Ecto neural progenitor cell (in vitro differentiated cells): ENCODE measurements around the gene MMGT1.

ENCODE experiments used
- DNase-seq: peaks from one replicate; pipeline ENCODE4 v3.0.0-alpha.2; 2018; ENCODE audit warnings: low spot score

MMGT1 gene

DNA sequence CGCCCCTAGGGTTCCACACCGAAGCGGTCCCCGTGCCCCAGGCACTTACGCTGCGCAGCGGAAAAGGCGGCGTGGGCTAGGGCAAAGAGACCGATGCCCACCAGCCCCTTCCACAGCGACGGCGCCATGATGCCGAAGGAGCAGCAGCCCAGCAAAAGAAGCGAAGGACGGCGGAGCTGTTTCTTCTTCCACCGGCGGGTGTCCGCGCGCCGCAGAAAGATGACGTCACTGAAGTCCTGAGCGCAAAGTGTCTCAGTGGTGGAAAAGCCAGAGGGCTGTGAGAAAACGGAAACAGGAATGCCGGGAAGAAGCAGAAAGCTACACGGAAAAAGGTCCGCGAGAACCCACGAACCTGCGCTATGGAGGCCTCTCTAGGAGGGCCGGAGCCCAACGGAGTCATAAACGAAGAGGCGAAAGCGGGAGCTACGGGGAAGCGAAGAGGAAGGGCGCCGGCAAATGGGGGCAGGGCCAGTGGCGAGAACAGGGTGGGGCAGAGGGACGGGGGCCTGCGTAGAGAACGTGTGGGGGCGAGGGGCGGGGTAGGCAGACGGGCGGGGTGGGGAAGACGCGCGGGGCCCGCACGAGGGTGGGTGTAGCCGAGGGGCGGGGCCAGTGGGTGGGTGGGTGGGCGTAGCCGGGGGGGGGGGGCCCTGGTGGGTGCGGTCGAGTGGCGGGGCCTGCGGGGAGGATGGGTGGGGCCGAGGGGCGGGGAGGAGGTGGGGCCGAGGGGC lies at the start of gene MMGT1:
TSS of gene MMGT1 (minus strand) at position 441 of the 731 bp plus-strand sequence. CDS start at position 128, 313 bp downstream.
- peak; percentile 85 for DNase-seq

- no peak for DNase-seq
Measured at GRCh38 chrX:136021903-136022302, 48.1 kb upstream of the MMGT1 start.

DNA sequence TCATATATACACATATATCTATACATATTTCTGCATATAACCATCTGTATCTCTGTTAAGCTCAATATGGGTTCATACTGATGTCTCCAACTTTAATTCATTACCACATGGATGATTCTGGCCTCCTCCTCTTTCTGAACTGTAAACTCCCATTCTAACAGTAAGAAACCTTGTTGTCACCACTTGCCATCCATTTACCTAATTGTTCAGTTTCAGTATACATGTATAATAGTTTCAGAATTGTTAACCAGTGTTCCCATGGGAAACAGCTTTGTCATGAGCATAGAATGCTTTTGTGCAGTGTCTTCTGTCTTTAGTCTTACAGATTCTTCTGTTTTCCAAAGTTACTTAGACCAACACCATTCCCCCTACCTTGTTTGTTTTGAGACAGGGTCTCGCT lies 47.4 kb upstream of the MMGT1 start:
- DNase-seq, result no peak

- DNase-seq, result no peak
Measured at GRCh38 chrX:136019226-136019625, 45.4 kb upstream of the MMGT1 start.

DNA sequence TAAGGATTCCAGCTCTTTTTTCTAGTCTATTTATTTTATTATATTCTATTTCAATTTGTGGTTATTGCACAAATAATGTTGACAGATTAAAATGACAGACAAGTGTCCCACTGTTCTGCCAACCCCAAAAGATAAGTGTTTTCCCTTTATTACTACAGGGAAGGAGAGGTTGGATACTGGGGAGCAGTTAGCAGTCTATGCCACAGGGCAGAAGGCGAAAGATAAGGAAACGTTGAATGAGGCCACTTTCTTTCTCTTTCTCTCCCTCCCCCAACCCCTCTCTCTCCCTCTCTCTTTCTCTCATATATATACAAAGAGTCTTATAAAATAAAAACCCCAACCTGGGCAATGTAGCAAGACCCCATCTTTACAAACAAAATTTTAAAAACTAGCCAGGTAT lies 43.1 kb upstream of the MMGT1 start:
- DNase-seq, result no peak

DNA sequence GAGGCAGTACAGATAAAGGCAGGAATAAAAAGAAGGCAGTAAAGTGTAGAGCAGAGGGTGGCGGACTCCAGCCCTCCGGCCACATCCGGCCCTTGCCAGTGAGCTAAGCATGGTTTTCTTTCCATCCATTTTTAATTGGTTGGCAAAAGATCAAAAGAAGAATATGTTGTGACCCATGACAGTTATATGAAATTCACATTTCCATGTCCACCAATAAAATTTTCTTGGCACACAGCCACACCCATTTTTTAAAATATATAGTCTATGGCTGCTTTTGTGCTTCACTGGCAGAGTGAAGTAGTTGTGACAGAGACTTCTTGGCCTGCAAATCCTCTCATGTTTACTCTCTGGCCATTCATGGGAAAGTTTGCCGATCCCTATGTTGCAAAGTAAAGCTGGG lies 41.2 kb upstream of the MMGT1 start:
- DNase-seq, result no peak

- DNase-seq, result no peak
Measured at GRCh38 chrX:135988245-135988644, 14.5 kb upstream of the MMGT1 start.

- peak; percentile 45 for DNase-seq
Measured at GRCh38 chrX:135985973-135986310, 12.2 kb upstream of the MMGT1 start.

DNA sequence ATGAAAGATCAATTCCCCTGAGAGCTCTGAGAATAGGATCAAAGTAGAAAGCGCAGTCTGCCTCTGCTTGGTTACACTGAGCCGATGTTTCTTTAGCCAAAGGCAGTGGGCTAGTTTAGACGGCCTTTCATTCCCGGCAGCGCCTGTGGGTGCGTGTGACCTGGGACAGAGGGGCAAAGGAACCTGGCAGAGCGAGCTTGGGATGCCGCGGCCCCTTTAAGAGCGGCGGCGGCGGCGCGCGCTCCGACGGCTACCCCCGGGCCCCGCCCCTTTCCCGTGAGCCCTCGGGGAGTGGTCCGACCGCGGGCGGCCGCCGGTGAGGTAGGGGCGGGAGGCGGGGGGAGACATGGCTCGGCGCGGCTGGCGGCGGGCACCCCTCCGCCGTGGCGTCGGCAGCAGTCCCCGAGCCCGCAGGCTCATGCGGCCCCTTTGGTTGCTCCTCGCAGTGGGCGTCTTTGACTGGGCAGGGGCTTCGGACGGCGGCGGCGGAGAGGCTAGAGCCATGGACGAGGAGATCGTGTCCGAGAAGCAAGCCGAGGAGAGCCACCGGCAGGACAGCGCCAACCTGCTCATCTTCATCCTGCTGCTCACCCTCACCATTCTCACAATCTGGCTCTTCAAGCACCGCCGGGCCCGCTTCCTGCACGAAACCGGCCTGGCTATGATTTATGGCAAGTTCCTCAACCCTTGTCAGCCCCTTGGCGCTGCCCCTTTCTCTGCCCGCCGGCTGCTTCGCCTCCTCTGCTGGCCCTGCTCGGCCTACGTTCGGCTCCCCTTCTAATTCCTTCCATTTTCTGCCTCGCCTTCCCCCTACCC lies 11.6 kb upstream of the MMGT1 start, which contains the start of gene SLC9A6:
TSS of gene SLC9A6 (plus strand) at position 279 of the 816 bp plus-strand sequence. CDS start at position 503, 224 bp downstream.
- peak; percentile 76 for DNase-seq

- DNase-seq, result no peak
Measured at GRCh38 chrX:135984791-135985156, 11.0 kb upstream of the MMGT1 start.

- no peak for DNase-seq
Measured at GRCh38 chrX:135984256-135984655, 10.5 kb upstream of the MMGT1 start.

DNA sequence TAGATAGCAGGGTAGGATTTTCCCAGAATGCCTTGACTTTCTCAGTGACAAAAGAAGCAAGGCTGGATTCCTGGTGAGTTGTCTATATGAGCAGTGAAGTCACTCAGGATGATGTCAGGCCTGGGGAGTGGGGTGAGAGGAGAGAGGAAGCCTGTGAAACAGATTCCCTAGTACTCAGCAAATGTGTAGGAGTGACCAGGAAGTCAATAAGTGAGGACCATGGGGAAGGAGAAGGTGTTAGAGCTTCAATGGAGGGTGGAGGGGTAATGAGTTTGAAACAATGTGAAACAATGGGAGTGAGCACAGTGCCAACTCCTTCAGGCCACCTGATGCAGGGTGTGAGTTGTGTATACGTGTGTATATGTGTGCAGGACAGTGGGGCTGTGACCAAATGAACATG lies 9.1 kb upstream of the MMGT1 start:
- no peak for DNase-seq

- no peak for DNase-seq
Measured at GRCh38 chrX:135981668-135982067, 7.9 kb upstream of the MMGT1 start.

DNA sequence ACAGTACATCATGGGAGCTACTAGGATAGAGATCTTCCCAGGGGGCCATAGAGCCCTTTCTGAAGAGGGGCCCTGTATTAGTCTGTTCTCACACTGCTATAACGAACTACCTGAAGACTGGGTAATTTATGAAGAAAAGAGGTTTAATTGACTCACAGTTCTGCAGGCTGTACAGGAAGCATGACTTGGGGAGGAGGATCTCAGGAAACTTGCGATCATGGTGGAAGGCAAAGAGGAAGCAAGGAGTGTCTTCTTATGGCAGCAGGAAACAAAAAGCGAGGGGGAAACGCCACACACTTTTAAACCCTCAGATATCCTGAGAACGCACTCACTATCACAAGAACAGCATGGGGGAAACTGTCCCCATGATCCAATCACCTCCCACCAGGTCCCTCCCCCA lies 7.2 kb upstream of the MMGT1 start:
- DNase-seq, result no peak

- no peak for DNase-seq
Measured at GRCh38 chrX:135977611-135978010, 3.8 kb upstream of the MMGT1 start.

GRCh38 chrX:135975421-135975820 lies 1.6 kb upstream of the MMGT1 start:
- DNase-seq, result no peak

DNA sequence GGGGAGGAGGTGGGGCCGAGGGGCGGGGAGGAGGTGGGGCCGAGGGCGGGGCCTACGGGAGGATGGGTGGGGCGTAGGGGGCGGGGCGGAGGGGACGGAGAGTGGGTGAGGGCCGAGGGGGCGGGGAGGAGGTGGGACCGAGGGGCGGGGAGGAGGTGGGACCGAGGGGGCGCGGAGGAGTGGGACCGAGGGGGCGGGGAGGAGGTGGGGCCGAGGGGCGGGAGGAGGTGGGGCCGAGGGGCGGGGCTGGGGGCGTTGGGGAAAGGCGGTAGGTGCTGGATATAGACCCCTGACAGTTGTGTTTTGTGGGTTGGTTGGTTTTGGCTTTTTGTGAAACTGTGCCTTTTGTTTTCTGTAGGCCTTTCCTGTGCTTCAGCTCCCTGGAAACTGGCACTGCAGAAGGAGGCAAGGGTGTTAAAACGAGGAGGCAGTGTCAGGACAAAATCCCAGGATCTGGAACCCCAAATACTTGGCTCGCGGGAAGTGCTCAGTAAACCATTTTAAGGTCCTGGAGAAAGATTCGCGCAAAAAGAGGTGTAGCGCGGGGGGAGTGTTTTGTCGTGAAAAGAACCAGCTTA lies 580 bp upstream of the MMGT1 start:
- DNase-seq, result peak; percentile 80

GRCh38 chrX:135973025-135973547 lies 702 bp downstream of the MMGT1 start:
- DNase-seq, result no peak

DNA sequence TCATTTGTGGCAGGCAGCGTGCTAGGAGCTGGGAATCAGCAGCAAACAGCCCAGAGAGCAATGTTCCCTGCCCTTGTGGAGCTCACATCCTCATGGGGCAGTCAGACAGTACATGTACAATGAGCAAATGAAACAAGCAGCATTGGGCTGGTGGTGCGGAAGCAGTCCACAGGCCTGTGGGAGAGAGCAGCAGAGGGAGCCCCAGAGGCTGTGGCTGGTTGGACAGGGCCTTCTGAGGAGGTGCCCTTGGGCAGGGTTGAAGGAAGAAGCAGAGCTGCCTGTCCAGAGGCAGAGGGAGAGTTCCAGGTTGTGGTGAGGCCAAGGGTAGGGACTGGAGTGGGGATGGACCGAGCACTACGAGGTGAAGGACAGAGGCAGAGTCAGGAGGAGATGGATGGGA lies 22.5 kb downstream of the MMGT1 start:
- no peak for DNase-seq

DNA sequence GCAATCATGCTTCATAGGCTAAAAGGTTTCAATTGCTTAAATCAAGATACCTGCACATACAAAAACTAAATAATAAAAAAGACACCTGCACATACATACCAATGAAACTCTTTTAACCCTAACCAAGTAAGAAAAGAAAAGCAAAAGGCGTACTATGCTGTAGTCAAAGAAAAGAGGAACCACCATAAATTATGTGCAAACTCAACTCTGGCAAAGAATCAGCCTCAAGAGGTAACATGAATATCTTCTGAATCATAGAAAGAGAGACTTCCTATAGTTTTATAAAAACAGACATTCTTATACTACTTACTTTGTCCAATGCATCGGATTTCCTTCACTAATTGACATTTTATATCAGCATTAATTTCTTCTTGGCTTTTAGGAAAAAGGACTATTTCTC lies 29.3 kb downstream of the MMGT1 start:
- no peak for DNase-seq

DNA sequence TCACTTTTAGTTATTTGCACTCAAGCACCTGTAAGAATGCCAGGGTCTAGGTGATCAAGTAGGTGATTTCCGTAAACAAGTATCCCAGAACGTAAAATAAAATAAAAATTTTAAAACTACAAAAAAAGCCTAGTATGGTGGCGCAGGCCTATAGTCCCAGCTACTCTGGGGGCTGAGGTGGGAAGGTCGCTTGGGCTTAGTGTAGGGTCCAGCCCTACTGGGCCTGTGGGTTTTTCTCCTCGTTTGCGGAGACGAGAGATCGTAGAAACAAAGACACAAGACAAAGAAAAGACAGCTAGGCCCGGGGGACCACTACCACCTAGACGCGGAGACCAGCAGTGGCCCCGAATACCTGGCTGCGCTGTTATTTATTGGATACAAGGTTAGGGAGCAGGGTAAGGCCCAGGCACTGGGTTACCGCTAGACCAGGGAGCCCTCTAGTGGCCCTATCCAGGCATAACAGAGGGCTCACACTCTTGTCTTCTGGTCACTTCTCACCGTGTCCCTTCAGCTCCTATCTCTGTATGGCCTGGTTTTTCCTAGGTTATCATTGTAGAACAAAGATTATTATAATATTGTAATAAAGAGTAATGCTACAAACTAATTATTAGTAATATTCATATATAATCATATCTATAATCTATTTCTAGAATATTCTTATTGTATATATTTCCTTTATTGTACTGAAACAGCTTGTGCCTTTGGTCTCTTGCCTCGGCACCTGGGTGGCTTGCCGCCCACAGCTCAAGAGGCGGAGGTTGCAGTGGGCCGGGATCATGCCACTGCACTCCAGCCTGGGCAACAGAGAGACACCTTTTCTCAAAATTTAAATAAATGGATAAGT lies 41.9 kb downstream of the MMGT1 start:
- DNase-seq, result peak; percentile 55

GRCh38 chrX:135927897-135928296 lies 45.9 kb downstream of the MMGT1 start:
- DNase-seq, result no peak
